Astrocyte (in vitro differentiated cells and primary cell): Measurements from ENCODE around the gene MROH7.

ENCODE experiments used
- CTCF ChIP-seq: IDR thresholded peaks from 2 replicates; pipeline ENCODE4 v1.5.1; 2011; ENCODE audit warnings: low read depth, mild to moderate bottlenecking, inconsistent platforms, low read length, moderate library complexity; ENCODE audit not compliant: insufficient read depth
- EZH2 ChIP-seq: IDR thresholded peaks from 2 replicates; pipeline ENCODE4 v1.6.1; 2012; ENCODE audit warnings: mild to moderate bottlenecking, low read length, inconsistent platforms; ENCODE audit not compliant: insufficient read depth

DNA sequence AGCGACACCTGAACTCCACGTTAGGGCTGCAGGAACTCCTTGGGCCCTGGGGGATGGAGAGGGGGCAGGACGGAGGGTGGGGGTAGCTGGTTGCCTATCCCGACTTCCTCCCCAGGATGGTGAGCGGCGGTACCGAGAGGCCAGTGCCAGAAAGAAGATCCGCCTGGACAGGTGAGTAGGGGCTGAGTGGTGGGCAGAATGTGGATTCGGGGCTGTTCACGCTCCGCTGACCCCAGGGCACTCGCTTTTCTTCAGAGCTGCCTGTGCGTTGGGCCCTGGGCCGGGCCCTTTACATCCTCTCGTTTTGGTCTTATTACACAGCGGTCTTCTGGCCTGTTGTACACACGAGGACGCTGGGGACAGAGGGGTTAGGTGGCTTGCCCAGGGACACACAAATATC is 39.0 kb upstream of the MROH7 start:
- TF ChIP-seq CTCF (no peak), EZH2 (no peak)
